GM19043 (cell line): ENCODE results near the gene IFNL1.
"Not testable (repeated sequence)": the region's sequence is repeated elsewhere in the genome, so short reads cannot be mapped to it uniquely, and the experiment has no call there.

Source experiments
- ATAC-seq: cut with Tn5 transposase; IDR thresholded peaks from one replicate; pipeline ENCODE4 v1.9.1; 2021; ENCODE audit warnings: low read depth; ENCODE audit not compliant: unreplicated experiment

The IFNL1 gene

DNA sequence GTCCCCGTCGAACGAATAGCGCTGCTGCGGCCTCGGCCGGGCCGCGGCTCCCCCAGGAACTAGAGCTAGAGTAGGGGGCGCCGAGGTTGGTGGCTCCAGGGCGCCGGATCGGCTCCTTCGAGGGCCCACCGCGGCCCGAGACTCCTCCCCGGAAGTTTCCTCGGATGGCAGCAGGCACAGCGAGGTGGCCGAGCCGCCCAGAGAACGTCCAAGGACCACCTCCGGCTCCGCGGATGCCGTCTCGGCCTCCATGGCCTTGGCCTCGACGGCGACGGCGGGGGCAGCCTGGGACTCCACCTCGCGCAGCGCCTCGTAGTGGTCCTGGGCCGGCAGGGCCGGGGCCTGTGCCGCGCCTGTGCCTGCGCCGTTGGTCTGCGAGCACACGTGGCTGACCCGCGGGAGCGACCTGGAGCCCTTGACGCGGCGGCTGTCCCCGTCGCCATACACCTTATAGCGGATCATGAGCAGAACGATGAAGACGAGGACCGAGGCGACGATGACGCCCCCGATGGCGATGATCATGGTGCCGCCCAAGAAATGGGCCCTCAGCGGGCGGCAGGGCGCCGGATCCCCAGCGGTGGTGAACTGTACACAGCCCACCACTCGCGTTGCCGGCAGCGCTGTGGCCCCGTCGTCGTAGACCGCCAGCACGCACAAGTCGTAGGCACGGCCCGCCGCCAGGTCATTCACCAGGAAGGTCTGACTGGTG lies 11.8 kb downstream of the IFNL1 start:
- no peak for ATAC-seq

GRCh38 chr19:39308531-39309304 lies 12.5 kb downstream of the IFNL1 start:
- no peak for ATAC-seq

DNA sequence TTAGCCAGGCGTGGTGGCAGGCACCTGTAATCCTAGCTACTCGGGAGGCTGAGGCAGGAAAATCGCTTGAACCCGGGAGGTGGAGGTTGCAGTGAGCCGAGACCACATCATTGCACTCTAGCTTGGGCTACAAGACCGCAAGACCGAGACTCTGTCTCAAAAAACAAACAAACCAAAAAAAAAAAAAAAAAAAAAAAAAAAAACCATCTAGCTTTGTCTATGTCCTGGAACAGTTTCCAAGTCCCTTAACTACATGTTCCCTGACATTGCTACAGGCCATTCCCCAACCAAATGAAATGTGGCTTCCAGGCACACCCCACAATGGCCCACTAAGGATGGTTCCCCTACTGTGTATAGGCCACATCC lies 13.1 kb downstream of the IFNL1 start:
- ATAC-seq, result not testable (repeated sequence)

GRCh38 chr19:39310558-39311311 lies 14.5 kb downstream of the IFNL1 start:
- no peak for ATAC-seq

DNA sequence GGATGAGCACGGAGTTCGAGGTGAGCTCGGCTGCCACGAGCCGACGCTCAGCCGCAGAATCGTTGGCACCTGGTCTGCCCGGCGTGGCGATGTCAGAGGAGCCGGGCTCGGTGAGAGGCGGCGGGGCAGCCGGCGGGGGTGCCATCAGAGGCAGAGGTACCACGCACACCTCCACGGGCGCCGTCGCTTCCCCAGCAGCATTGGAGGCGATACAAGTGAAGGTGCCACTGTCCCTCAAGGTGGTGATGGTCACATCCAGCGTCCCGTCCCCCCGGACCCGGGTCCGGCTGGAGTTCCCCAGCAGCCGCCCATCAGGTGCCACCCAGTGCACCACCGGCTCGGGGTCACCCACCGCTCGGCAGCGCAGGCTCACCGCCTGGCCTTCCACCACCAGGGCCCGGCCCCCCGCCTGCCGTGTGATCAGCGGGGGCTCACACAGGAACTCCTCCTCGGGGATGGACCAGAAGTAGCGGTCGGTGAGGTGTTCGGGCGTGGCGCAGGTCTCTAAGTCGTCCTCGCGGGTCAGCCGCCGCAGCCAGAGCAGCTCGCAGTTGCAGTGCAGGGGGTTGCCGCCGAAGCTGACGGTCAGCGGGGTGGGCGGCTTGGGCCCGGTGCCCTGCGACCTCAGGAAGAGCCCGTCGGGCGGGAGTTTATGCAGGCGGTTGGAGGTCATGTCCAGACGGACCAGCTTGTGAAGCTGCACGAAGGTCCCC lies 18.0 kb downstream of the IFNL1 start:
- no peak for ATAC-seq

- ATAC-seq, result no peak
Observed at GRCh38 chr19:39315933-39316332, 19.7 kb downstream of the IFNL1 start.

DNA sequence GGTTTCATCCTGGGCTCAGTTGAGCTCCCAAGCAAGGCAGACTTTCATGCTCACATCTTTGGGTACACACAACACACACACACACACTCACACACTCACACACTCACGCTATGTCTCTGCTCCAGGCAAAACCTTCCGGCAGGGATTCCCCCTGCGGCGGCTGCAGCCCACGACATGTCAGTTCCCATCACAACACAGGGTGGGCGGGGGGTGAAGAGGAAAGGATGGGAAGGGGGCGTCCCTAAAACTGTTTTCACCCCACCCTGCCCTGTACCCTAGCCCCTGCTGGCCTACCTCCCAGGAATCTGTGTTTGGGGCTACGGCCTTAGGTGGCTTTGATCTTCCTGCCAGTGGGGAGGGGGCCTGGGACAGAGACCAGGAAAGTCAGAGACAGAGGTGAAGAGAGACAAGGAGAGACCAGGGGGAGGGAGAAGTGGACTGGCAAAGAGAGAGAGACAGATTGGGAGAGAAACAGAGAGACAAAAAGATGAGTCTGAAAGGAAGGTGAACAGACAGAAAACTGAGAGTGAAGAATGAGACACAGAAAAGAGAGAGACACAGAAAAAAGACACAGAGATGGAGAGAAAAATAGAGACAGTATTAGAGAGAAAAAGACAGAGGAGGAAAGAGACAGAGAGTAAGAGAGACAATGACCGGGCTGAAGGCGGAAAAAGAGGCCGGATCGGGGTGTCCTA lies 20.6 kb downstream of the IFNL1 start:
- no peak for ATAC-seq

GRCh38 chr19:39317476-39317875 lies 21.3 kb downstream of the IFNL1 start:
- ATAC-seq, result no peak

GRCh38 chr19:39318071-39318470 lies 21.9 kb downstream of the IFNL1 start:
- ATAC-seq, result no peak

GRCh38 chr19:39318690-39319089 lies 22.5 kb downstream of the IFNL1 start:
- ATAC-seq, result no peak

GRCh38 chr19:39319098-39319891 lies 23.1 kb downstream of the IFNL1 start:
- ATAC-seq, result no peak

DNA sequence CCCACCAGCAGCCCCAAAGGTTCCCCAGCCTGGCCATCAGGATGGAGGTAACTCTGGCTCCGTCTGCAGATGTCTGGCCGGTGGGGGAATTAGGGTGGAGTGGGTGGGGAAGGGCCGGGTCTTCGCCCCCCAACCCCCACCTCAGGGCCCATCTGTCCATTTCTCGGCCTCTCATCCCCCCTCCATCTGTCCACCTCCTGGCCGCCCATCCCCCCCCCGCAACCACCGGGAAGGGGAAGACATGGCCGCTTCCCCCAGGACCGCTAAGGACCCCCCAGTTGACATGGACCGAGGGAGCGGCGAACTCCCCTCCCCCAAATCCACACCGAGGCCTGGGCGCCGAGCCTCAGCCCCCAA lies 23.7 kb downstream of the IFNL1 start:
- ATAC-seq, result no peak

- no peak for ATAC-seq
Observed at GRCh38 chr19:39321117-39321831, 25.1 kb downstream of the IFNL1 start.

DNA sequence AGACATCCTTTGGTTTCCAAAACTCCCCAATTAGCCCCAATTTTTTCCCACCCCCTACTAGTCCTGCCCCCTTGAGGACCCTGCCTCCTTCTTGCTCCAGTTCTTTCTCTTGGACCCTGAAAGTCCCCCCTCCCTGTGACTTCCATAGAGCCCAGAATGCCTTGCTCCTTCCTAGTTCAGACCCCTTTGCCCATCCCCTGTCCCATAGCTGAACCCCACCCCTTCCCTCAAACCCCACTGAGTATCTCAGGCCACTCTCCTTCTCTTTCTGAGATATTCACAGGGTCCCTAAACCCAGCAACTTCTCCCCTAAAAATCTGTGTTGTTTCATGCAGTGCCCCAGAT lies 25.6 kb downstream of the IFNL1 start:
- ATAC-seq, result no peak

GRCh38 chr19:39324242-39324842 lies 28.1 kb downstream of the IFNL1 start:
- ATAC-seq, result no peak

DNA sequence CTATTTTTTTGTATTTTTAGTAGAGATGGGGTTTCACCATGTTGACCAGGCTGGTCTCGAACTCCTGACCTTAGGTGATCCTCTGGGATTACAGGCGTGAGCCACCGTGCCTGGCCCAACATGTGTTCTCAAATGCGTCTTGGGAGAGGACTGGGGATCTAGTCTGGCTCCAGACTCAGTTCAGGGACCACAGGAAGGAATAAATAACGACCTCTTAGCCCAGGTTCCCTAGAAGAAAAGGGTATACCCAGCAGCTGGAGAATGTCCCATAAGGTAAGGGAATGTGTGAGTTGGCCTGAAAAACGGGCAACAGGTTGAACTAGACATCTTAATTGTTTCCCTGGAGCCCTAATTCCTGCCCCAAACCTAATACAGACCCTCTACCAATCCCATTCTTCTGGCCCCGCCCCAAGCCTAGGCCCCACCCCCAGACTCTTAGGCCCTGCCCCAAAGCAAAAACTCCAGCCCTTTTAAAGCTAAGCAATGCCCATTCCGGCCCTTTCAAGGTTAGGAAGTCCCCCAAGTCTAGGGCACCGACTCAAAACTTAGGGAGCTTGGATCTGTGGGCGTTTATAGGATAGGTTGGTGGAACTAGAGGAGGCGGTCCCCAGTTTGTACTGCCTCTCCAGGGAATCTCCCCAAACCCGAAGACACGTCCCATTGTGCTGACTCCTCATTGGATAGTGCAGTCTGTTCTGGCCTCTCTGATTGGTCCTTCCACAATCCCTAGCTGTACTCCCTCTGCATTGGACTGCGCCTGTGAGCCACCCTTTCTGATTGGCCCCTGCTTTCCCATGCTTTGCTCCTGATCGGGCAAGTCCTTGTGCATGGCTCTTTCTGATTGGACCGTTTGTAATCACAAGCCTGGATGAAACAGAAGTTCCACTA lies 29.8 kb downstream of the IFNL1 start:
- no peak for ATAC-seq

GRCh38 chr19:39327363-39328045 lies 31.3 kb downstream of the IFNL1 start:
- no peak for ATAC-seq
